ENCODE data around the gene GRIN2B. TPM values are rescaled to one million over a fixed set of nuclear protein-coding genes. Genes with fewer than 3 reads are reported as not detected.

Gene GRIN2B
- total RNA-seq, 2 donors from 2014 or later: 0.05 TPM

DNA sequence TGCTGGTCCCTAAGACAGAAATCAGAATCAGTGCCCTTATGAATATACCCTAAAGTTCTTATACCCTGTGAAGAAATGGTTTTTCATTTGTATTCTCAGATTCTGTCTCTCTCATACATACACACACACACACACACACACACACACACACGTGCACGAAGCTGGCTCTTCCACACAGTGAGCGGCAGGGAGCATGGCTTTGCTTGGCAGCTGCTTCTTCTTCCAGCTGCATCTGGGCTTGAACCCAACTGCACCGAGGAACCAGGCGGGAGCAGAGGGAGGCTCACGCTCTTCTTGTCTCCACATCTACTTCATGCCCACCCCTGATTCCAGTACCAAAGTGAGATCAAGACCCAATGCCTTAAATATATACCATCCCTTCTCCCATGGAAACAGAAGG is 19.4 kb downstream of the GRIN2B start:
- DNase-seq (ENCODE audit: low spot score): no peak
- intact Hi-C loops (cut with DNase I): no loop called here

DNA sequence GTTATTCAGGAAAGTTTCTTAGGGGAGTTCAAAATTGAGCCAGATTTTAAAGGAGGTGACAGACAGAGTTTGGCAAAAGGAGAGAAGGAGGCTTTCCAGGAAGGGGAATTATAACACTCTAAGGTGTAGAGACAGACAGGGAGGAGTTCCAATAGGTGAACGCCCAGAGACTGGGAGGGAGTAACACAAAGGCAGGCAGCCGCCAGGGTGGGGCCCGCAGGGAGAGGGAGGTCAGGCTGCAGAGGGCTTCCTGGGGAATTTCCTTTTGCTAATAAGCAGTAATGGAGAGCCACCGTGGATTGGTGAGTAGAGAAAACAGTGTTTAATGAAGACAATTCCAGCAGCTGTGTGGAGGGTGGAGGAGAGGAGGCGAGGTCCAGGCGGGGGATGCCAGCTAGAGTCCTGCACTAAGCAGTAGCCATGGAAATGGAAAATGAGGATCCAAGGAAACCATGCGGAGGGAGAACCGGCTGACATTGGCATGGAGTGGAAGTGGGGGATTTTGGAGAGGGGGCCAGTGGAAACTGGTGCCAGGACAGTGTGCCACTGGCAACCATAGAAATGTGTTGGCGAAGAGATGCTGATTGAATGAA is 22.2 kb downstream of the GRIN2B start:
- no peak for DNase-seq (ENCODE audit: low spot score)

DNA sequence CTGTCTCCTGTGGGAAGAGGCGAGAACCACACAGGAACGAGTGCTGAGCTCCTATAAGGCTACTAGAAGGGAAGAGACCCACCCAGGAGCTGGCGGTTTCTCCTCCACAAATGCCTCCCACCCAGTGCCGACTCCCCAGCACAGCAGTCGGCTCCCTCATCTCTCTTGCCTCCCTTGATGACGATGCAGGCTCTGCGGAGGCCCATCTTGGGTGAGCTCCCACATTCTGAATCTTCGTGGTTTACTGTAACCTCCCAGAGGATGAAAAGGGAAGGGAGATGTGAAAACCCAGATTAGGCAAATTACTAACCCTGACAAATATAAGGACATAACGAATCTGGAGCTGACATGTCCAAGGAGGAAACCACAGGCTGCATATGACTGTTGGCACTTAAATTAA is 23.8 kb downstream of the GRIN2B start:
- intact Hi-C loops (cut with DNase I): no loop called here

More for the DNA sequence above, 22.2 kb downstream of the GRIN2B start:
- intact Hi-C loops (cut with DNase I): no loop called here

DNA sequence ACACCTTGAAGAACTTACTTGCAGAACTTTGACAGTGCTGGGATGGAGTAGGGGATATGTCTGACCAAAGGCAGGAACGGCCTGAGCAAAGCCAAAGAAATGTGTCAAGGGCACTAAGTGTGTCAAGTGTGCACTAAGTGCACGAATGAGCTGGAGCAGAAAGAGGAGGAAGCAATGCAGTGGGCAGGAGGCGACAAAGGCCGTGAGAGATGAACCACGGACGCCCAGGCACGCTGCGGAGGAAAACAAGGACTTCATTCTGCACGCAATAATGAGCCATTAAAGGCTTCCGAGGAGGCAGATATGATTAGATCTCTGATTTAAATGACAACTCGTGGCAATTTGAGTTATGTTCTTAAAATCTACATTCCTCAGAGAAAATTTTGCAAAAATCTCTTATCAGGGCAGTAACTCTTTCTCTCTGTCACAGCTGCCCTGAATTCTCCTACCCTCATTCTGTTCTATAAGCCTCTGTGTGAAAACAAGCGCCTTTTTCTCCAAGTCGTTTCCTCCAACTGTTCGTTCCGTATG is 25.3 kb downstream of the GRIN2B start:
- DNase-seq (ENCODE audit: low spot score): no peak
- intact Hi-C loops (cut with DNase I): no loop called here

More for the DNA sequence above, 23.8 kb downstream of the GRIN2B start:
- DNase-seq (ENCODE audit: low spot score): no peak

DNA sequence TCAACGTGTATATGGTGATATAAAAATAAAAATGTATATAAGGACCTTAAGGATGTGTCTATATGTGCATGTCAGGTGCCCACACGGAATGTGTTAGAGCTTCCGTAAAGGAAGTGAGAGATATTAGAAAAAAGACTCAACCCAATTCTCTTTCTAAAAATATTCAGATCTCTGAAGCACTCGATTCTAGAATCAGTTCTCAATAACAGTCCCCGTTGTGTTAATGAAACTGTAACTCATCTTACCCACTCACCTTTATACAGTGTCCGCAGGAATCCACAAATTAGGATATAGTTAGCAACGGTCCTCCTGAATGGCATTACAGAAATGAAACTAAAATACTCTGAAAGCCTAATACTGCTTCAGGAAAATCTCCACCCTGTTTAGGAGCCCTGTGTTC is 29.3 kb downstream of the GRIN2B start:
- intact Hi-C loops (cut with DNase I): no loop called here
- no peak for DNase-seq (ENCODE audit: low spot score)

GRCh38 chr12:13950502-13950901 is 30.9 kb downstream of the GRIN2B start:
- intact Hi-C loops (cut with DNase I): no loop called here
- no peak for DNase-seq (ENCODE audit: low spot score)

DNA sequence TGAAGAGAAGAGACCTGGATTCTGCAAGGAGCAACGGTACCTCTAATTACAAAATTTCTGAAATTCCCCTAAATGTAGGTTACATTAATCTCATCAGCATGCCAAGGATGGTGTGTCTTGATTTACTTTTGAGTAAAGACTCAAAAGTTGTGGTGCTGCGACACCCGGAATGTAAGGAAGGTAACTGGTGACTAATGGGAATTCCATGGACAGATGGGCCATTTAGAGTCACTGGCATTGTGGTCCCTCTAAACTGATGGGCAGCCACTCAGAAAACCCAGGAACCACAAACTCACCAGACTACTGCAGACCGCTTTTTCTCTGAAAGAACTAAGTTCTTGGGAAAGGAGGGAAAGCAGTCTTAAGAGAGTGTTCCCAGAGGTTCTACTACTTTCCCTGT is 32.8 kb downstream of the GRIN2B start:
- DNase-seq (ENCODE audit: low spot score): no peak
- intact Hi-C loops (cut with DNase I): no loop called here

- DNase-seq (ENCODE audit: low spot score): no peak
- intact Hi-C loops (cut with DNase I): loop anchor here in 1 of 2 donors (2.0 kb wide), 1 partner anchor 41 kb away; no protein-coding TSS in a partner anchor
These were observed 34.0 kb downstream of the GRIN2B start for GRCh38 chr12:13947276-13947946.

- DNase-seq (ENCODE audit: low spot score): no peak
- intact Hi-C loops (cut with DNase I): loop anchor here in 1 of 2 donors (2.0 kb wide), 1 partner anchor 43 kb away; no protein-coding TSS in a partner anchor
These were observed 35.8 kb downstream of the GRIN2B start for GRCh38 chr12:13945641-13946040.

GRCh38 chr12:13945236-13945635 is 36.2 kb downstream of the GRIN2B start:
- intact Hi-C loops (cut with DNase I): no loop called here
- no peak for DNase-seq (ENCODE audit: low spot score)

DNA sequence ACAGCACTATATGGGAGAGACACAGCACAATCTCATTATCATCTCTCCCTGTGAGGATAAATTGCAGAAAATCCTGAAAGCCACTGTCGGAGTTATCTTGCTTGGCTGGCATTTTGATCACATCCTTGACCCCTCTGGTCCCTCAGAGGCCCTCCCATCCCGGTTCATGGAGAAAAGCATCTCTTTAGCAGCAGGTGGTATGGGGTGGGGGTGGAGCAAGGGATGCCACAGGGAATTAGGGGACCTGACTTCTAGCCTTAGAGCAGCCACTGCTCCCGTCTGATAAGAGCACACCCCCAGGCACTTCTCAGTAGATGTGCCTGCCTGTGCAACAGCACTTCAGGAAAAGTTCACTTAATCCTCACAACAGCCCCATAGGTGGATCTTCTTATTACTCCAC is 38.6 kb downstream of the GRIN2B start:
- intact Hi-C loops (cut with DNase I): no loop called here
- DNase-seq (ENCODE audit: low spot score): no peak

GRCh38 chr12:13941258-13942249 is 39.8 kb downstream of the GRIN2B start:
- no peak for DNase-seq (ENCODE audit: low spot score)
- intact Hi-C loops (cut with DNase I): no loop called here

DNA sequence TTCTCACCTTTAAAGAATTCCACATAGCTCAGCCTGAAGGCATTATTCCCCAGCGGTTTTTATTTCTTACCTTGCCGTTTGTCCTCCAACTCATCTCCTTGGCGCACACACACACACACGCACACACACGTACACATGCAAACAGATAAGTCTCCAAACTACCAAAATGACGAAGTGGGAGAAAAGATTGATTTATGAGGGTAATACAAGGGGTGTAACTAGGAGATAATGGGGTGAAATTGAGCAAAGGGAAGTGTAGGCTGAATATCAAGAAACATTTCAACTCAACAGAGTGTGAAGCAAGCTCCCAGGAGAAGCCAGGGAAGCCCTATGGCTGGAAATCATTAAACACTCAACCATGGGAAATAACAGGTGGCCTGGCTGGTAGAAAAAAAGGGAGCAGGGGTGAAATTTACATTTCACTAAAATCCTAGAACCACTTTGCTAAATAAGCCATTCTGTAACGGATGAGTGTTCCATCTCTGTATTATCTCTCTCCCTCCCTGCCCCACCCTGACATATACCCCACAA is 41.0 kb downstream of the GRIN2B start:
- intact Hi-C loops (cut with DNase I): no loop called here
- no peak for DNase-seq (ENCODE audit: low spot score)

DNA sequence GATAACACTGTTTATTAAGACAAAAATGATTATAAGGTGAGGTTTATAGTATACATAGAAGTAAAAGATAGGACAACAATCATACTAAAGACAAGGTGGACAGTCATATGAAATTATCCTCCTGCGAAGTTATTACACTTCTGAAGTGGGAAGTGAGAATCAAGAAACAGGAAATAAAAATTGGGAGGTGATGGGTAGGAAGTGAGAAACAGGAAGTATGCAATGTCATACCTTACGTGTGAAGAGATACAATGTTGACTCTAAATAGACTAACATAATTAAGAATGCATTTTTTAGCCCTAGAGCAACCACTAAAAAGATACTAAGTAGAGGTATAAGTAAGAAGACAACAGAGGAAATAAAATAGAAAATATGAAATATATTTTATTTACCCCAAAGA is 43.7 kb downstream of the GRIN2B start:
- DNase-seq (ENCODE audit: low spot score): no peak
- intact Hi-C loops (cut with DNase I): no loop called here

- intact Hi-C loops (cut with DNase I): no loop called here
- no peak for DNase-seq (ENCODE audit: low spot score)
These were observed 46.2 kb downstream of the GRIN2B start for GRCh38 chr12:13935169-13935568.
